Endodermal cell (in vitro differentiated cells): ENCODE data around the gene VTI1A. TPM values are rescaled to one million over a fixed set of nuclear protein-coding genes. Genes with fewer than 3 reads are reported as not detected.

ENCODE experiments used
- DNase-seq: peaks from one replicate; pipeline ENCODE4 v3.0.0-alpha.2; 2017
- H3K27ac ChIP-seq: 2 replicates; pipeline ENCODE4 v1.5.1; 2013; ENCODE audit warnings: mild to moderate bottlenecking, low read depth, low read length, moderate library complexity
- H3K27me3 ChIP-seq: 2 replicates; pipeline ENCODE4 v1.6.1; 2013; ENCODE audit warnings: mild to moderate bottlenecking, low read length, moderate library complexity; ENCODE audit not compliant: insufficient read depth, control insufficient read depth, poor library complexity, severe bottlenecking
- H3K36me3 ChIP-seq: 2 replicates; pipeline ENCODE4 v1.7.0; 2013; ENCODE audit warnings: mild to moderate bottlenecking, low read length, moderate library complexity; ENCODE audit not compliant: control insufficient read depth, insufficient read depth
- H3K4me1 ChIP-seq: one replicate; pipeline ENCODE4 v1.7.0; 2013; ENCODE audit warnings: low read length; ENCODE audit not compliant: control insufficient read depth, insufficient read depth
- H3K4me3 ChIP-seq: 2 replicates; pipeline ENCODE4 v1.5.1; 2013; ENCODE audit warnings: mild to moderate bottlenecking, low read length, moderate library complexity
- H3K9ac ChIP-seq: 2 replicates; pipeline ENCODE4 v1.6.1; 2013; ENCODE audit warnings: mild to moderate bottlenecking, low read length, moderate library complexity; ENCODE audit not compliant: poor library complexity, severe bottlenecking; ENCODE audit errors: extremely low read depth
- H3K9me3 ChIP-seq: 2 replicates; pipeline ENCODE4 v1.6.1; 2013; ENCODE audit warnings: mild to moderate bottlenecking, low read length, moderate library complexity; ENCODE audit not compliant: control insufficient read depth
- H3K27ac Mint-ChIP-seq: 2 replicates; pipeline ENCODE4 v1.8.0; 2020; ENCODE audit warnings: mixed read lengths
- H3K27me3 Mint-ChIP-seq: 2 replicates; pipeline ENCODE4 v1.8.0; 2021; ENCODE audit warnings: mild to moderate bottlenecking, mixed read lengths; ENCODE audit not compliant: insufficient read depth
- H3K36me3 Mint-ChIP-seq: 2 replicates; pipeline ENCODE4 v1.8.0; 2020; ENCODE audit warnings: low read depth, mixed read lengths
- H3K4me1 Mint-ChIP-seq: 2 replicates; pipeline ENCODE4 v1.8.0; 2020; ENCODE audit warnings: mixed read lengths
- H3K4me3 Mint-ChIP-seq: 2 replicates; pipeline ENCODE4 v1.8.0; 2020; ENCODE audit warnings: mild to moderate bottlenecking, moderate library complexity, mixed read lengths
- H3K9me3 Mint-ChIP-seq: 2 replicates; pipeline ENCODE4 v1.8.0; 2020; ENCODE audit warnings: mild to moderate bottlenecking, mixed read lengths
- WGBS, 2 experiments: methylation state at CpG; one replicate each; pipeline versions ENCODE4 v1.1.5 to v1.1.7; 2013; ENCODE audit warnings: missing lambda C conversion rate in 2 of 2, mixed read lengths in 1 of 2; ENCODE audit not compliant: insufficient coverage in 1 of 2, insufficient read length in 1 of 2; 5-methylcytosine and 5-hydroxymethylcytosine counted together
- long read RNA-seq, 4 experiments: library from polyadenylated mRNA in 2 of 4; library from RNA in 1 of 4; library from capped mRNA in 1 of 4; stranded (forward) in 3 of 4; unstranded in 1 of 4; transcript quantifications; one replicate each; pipeline ENCODE4 v2.0.0, GENCODE V29; 2020 to 2021; ENCODE audit warnings: inconsistent platforms in 1 of 4
- polyA plus RNA-seq, 2 experiments: library from polyadenylated mRNA; stranded (reverse); fragments of 50-300 nt; gene quantifications; one replicate each; pipeline ENCODE4 v1.2.3, GENCODE V29; 2013
- total RNA-seq, 2 donors: library from RNA; stranded (reverse); fragmentation: NEBNext Ultra II Directional in 1 of 2; extraction: Animal tissue kit (Norgen Biotek cat#: 25700) in 1 of 2; gene quantifications; 2 replicates in 1 of 2; 3 replicates in 1 of 2; pipeline ENCODE4 v1.2.1, GENCODE V29; 2021
- TF ChIP-seq, protein P1 (sequence below): fragments of 200-600 bp; sonication (generic); conservative IDR thresholded peaks from 2 replicates; pipeline ENCODE4 v1.5.0; 2021; ENCODE audit warnings: antibody characterized with exemption, mild to moderate bottlenecking

Gene VTI1A
- 10 to 100 TPM; 27.0 to 29.9 TPM for total RNA-seq
- 14.6 TPM for polyA plus RNA-seq (2013, experiment 1 of 2)
- polyA plus RNA-seq (2013, experiment 2 of 2), result 13.4 TPM
- long read RNA-seq, experiment 1, full-length matches to known transcripts, result 8 of 12 reads
- long read RNA-seq, experiment 1, partial matches to known transcripts, result 2 of 12 reads
- long read RNA-seq, experiment 1, other reads (novel, unspliced or antisense), result 2 of 12 reads
- long read RNA-seq, experiment 2, full-length matches to known transcripts, result 11 of 25 reads
- long read RNA-seq, experiment 2, partial matches to known transcripts, result 2 of 25 reads
- long read RNA-seq, experiment 2, other reads (novel, unspliced or antisense), result 12 of 25 reads
- long read RNA-seq, experiment 3, full-length matches to known transcripts, result 27 of 58 reads
- long read RNA-seq, experiment 3, partial matches to known transcripts, result 5 of 58 reads
- long read RNA-seq, experiment 3, other reads (novel, unspliced or antisense), result 26 of 58 reads
- long read RNA-seq, experiment 4, full-length matches to known transcripts, result 7 of 9 reads
- long read RNA-seq, experiment 4, partial matches to known transcripts, result 0 of 9 reads
- long read RNA-seq, experiment 4, other reads (novel, unspliced or antisense), result 2 of 9 reads

GRCh38 chr10:112446855-112447619 is at the start of gene VTI1A, which contains the start of gene ZDHHC6:
Gene VTI1A, plus strand, starts transcription at chr10:112447215. Its CDS starts 159 bp downstream, at chr10:112447374.
Gene ZDHHC6, minus strand, starts transcription at chr10:112446914. Its CDS starts 1,478 bp downstream, at chr10:112445436.
- no peaks in the 10 kb centered on the region for H3K9me3 Mint-ChIP-seq

DNA sequence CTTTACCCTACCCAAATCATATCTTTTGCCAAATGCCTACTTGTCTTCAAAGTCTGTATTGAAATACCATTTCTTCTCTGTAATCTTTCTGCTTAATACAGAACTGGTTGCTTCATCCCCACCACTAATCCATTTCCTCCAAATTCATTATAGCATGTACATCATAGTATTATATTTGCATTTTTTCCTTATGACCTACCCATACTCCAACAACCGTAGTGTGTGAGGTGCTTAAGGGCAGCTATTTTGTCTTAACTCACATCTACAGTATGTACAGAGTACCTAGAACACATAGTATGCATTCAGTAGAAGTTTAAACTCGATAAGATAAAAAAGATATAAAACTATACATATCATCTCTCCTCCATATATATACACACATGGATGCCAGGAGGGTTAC is 49.4 kb upstream of the VTI1A start:
- H3K27ac Mint-ChIP-seq, result no peak overlapping the region
- Histone ChIP-seq H3K4me3 (no peak overlapping the region), H3K36me3 (no peaks in the 10 kb centered on the region), H3K27ac (no peak overlapping the region), H3K9me3 (no peaks in the 10 kb centered on the region), H3K9ac (no peak overlapping the region), H3K27me3 (no peaks in the 10 kb centered on the region), H3K4me1 (no peaks in the 10 kb centered on the region)
- no peak overlapping the region for H3K4me3 Mint-ChIP-seq
- H3K27me3 Mint-ChIP-seq, result no peaks in the 10 kb centered on the region
- H3K4me1 Mint-ChIP-seq, result no peaks in the 10 kb centered on the region
- WGBS, 2 experiments, result 87% methylated on average over 2 of the region's 2 CpGs; no CpG with 5 or more reads in 1 of the 2 experiments
- DNase-seq, result no peak
- H3K36me3 Mint-ChIP-seq, result no peaks in the 10 kb centered on the region
- no peaks in the 10 kb centered on the region for H3K9me3 Mint-ChIP-seq
- TF ChIP-seq, protein P1, sequence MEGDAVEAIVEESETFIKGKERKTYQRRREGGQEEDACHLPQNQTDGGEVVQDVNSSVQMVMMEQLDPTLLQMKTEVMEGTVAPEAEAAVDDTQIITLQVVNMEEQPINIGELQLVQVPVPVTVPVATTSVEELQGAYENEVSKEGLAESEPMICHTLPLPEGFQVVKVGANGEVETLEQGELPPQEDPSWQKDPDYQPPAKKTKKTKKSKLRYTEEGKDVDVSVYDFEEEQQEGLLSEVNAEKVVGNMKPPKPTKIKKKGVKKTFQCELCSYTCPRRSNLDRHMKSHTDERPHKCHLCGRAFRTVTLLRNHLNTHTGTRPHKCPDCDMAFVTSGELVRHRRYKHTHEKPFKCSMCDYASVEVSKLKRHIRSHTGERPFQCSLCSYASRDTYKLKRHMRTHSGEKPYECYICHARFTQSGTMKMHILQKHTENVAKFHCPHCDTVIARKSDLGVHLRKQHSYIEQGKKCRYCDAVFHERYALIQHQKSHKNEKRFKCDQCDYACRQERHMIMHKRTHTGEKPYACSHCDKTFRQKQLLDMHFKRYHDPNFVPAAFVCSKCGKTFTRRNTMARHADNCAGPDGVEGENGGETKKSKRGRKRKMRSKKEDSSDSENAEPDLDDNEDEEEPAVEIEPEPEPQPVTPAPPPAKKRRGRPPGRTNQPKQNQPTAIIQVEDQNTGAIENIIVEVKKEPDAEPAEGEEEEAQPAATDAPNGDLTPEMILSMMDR, result no peak

More at GRCh38 chr10:112446855-112447619, at the start of gene VTI1A, which contains the start of gene ZDHHC6:
- Histone ChIP-seq H3K27ac (peak within 1 kb of the TSS; percentile 52), H3K36me3 (peaks cover 38% of the 10 kb centered on the region), H3K9ac (peak within 1 kb of the TSS; percentile 91), H3K4me1 (no peaks in the 10 kb centered on the region), H3K4me3 (peak within 1 kb of the TSS; percentile 90), H3K27me3 (no peaks in the 10 kb centered on the region), H3K9me3 (no peaks in the 10 kb centered on the region)
- Mint-ChIP-seq H3K27ac (peak within 1 kb of the TSS; percentile 99), H3K27me3 (no peaks in the 10 kb centered on the region), H3K36me3 (peaks cover 23% of the 10 kb centered on the region), H3K4me1 (peaks cover 10% of the 10 kb centered on the region), H3K4me3 (peak within 1 kb of the TSS; percentile 80)
- peak; percentile 94 for DNase-seq
- WGBS, 2 experiments, result 0 to 1% methylated on average over 35 to 59 of the region's 59 CpGs
- TF ChIP-seq, protein P1, result peak; percentile 41

- TF ChIP-seq, protein P1, result no peak
- Histone ChIP-seq H3K27ac (no peak overlapping the region), H3K9ac (no peak overlapping the region), H3K4me1 (no peaks in the 10 kb centered on the region), H3K27me3 (no peaks in the 10 kb centered on the region), H3K9me3 (no peaks in the 10 kb centered on the region), H3K4me3 (no peak overlapping the region), H3K36me3 (no peaks in the 10 kb centered on the region)
- no peaks in the 10 kb centered on the region for H3K36me3 Mint-ChIP-seq
- DNase-seq, result no peak
- H3K4me3 Mint-ChIP-seq, result no peak overlapping the region
- WGBS, 2 experiments, result 83 to 90% methylated on average over 2 of the region's 2 CpGs
- peaks cover 16% of the 10 kb centered on the region for H3K4me1 Mint-ChIP-seq
- no peak overlapping the region for H3K27ac Mint-ChIP-seq
- no peaks in the 10 kb centered on the region for H3K27me3 Mint-ChIP-seq
- peaks cover 4% of the 10 kb centered on the region for H3K9me3 Mint-ChIP-seq
Measured at GRCh38 chr10:112402917-112403316, 44.1 kb upstream of the VTI1A start.
